HG02840 (cell line): ENCODE measurements around the gene ARHGAP9.
"Not testable (repeated sequence)": the region's sequence is repeated elsewhere in the genome, so short reads cannot be mapped to it uniquely, and the experiment has no call there.

ENCODE experiments used
- ATAC-seq: cut with Tn5 transposase; IDR thresholded peaks from one replicate; pipeline ENCODE4 v1.9.1; 2021; ENCODE audit warnings: mild to moderate bottlenecking, moderate library complexity, moderate number of reproducible peaks; ENCODE audit not compliant: unreplicated experiment, low FRiP score

ARHGAP9 gene

DNA sequence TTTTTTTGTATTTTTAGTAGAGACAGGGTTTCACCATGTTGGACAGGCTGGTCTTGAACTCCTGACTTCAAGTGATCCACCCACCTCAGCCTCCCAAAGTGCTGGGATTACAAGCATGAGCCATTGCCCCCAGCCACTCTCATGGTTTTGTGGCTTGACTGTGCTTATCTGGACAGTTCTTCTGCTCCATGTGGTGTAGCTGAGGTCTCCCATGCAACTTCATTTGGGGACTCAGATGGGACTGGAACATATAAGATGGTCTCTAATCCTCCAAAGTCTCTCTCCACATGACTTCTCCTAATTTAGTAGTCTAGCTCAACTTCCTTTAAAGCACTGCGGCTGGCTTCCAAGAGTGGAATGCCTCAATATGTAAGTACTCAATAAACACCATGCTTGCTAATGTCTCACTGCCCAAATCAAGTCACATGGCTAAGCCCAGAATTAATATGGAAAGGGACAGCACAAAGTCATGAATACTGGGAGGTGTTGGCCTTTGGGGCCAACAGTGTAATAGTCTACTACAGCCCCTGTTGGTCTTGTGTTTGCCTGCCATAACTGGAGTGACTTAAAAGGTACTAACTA is 37.7 kb downstream of the ARHGAP9 start:
- no peak for ATAC-seq

DNA sequence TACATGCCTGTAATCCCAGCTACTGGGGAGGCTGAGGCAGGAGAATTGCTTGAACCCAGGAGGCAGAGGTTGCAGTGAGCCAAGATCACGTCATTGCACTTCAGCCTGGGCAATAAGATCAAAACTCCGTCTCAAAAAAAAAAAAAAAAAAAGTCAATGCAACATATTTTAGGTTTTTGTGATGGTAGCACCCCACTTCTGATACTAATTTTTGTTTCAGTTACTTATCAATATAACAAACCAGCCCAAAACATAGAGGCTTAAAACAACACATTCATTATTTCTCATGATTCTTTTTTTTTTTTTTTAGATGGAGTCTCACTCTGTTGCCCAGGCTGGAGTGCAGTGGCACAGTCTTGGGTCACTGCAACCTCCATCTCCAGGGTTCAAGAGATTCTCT is 38.3 kb downstream of the ARHGAP9 start:
- ATAC-seq: not testable (repeated sequence)

DNA sequence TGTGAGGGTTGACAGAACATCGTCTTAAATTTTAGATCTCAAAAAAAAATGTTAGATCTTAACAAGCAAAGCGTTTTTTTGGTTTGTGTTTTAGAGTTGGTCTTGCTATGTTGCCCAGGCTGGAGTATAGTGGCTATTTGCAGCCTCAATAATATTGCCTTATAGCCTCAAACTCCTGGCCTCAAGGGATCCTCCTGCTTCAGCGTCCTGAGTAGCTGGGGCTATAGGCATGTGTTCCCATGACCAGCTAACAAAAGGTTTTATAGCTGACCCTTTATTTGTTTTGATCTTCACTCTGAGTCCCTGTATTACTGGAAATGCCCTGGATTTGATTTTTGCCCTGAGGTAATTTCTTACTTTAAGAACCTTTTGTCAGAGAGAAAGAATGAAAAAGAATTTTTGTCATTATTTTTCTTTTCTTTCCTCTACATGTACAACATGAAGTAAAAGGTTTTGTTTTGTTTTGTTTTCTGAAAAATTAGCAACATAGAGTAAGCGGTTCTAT is 39.9 kb downstream of the ARHGAP9 start:
- no peak for ATAC-seq

DNA sequence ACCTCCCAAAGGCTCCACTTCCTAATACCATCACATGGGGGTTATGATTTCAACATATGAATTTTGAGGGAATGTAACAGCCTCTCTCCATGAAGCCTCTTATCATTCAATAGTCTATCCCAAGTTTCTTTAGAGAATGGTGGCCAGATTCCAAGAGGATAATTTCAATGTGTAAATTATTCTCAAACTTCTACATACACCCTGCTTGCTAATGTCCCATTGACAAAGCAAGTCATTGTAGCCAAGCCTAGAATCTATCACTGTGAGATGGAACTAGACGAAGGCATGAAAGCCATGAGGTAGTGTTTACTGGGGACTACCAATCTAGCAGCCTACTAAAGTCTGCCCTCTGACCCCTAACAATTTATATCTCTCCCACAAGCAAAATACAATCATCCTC is 41.3 kb downstream of the ARHGAP9 start:
- no peak for ATAC-seq

DNA sequence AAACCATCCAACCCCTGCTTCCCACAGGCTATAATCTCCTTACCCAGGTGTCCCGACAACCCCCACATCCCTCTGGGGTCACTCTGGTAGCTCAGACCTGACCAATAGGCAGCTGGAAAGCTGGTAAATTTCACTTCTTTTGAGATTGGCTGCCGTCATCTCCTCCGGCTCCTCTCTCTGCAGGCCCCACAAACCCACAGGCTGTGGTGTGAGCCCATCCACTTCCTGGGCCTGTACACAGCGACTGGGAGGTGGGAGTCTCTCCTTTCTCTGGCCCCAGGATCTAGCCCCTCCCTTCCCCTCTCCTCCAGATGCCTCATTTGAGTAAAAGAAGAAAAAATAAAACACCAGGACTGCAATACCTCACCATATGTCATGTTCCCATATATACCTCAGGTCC is 44.4 kb downstream of the ARHGAP9 start:
- ATAC-seq: no peak

DNA sequence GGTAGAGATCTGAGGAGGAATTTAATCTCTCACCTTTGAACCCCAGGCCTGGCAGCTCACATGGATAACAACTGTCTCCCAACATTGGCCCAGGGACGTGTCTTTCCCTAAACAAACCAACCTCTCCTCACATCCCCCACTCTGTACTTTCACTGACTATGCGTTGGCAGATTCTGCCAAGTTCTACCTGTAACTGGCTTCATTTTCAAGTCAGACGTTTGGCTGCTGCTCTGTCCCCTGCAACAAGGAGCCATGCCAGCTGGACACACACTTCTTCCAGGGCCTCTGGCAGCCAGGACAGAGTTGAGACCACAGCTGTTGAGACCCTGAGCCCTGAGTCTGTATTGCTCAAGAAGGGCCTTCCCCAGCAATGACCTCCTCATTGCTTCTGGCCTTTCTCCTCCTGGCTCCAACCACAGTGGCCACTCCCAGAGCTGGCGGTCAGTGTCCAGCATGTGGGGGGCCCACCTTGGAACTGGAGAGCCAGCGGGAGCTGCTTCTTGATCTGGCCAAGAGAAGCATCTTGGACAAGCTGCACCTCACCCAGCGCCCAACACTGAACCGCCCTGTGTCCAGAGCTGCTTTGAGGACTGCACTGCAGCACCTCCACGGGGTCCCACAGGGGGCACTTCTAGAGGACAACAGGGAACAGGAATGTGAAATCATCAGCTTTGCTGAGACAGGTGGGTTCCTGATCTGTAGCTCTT is 45.0 kb downstream of the ARHGAP9 start, which contains the start of gene INHBC:
Gene INHBC, plus strand, starts transcription at position 268 of the 707 bp plus-strand sequence. Its CDS starts 103 bp downstream, at position 371.
- ATAC-seq: no peak

DNA sequence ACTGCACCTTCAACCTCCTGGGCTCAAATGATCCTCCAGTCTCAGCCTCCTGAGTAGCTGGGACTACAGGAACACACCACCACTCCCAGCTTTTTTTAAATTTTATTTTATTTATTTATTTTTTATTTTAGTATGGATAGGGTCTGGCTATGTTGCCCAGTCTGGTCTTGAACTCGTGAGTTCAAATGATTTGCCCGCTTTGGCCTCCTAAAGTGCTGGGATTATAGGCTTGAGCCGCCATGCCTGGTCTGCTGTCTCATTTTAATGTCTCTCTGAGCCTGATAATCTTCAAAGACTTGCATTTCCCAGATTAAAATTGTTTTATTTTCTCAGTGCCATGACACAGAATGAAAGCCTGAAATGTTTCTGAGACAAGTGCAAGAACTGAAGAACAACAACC is 46.3 kb downstream of the ARHGAP9 start:
- ATAC-seq: no peak

DNA sequence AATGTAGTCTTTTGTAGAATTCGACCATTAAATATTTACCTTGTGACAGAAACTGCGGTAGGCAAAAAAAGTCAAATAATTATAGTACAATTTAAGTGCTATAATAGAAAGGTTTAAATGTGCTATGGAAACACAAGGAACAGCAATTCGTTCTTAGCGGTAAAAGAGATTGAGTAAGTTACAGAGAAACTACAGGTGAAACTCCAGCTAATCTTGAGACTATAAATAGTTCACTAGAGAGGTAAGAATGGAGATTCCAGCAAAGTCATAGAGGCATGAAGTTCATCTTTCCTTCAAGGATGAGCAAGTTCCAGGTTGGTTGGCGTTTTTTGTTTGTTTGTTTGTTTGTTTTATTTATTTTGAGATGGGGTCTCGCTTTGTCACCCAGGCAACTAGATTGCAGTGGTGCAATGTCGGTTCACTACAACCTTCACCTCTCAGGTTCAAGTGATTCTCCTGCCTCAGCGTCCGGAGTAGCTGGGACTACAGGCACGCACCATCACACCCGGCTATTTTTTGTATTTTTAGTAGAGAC is 47.9 kb downstream of the ARHGAP9 start:
- ATAC-seq: no peak

DNA sequence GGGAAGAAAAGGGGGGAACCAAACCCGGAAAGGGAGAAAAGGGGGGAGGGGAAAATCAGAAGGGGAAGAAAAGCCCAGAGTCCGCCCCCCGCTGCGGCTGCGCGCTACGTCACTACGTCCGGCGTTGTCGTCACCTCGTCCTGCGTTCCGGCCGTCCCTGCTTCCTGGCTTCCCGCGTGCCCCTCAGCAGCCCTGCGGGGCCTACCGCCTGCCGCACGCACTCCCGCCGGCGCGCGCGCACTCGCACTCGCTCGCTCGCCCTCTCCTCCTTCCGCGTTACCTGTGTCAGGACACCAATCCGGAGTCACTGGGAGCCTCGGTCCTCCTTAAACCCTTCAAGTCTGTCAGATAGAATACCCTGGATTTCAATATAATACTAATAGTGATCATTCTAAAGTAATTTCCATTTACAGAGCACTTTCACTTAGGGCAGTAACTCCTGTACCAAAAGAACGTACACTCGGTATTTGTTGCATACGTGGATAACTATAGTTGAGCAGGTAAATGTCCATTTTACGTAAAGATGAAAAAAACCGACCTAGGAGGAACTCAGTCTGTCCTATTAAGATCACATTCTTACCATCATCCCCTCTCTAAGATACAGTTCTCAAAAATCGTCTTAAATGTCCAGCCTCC is 48.6 kb downstream of the ARHGAP9 start, which contains the start of gene R3HDM2:
Gene R3HDM2, minus strand, starts transcription at position 113 of the 636 bp plus-strand sequence. CDS start 120,615 bp downstream, outside the sequence.
- peak; percentile 96 for ATAC-seq

DNA sequence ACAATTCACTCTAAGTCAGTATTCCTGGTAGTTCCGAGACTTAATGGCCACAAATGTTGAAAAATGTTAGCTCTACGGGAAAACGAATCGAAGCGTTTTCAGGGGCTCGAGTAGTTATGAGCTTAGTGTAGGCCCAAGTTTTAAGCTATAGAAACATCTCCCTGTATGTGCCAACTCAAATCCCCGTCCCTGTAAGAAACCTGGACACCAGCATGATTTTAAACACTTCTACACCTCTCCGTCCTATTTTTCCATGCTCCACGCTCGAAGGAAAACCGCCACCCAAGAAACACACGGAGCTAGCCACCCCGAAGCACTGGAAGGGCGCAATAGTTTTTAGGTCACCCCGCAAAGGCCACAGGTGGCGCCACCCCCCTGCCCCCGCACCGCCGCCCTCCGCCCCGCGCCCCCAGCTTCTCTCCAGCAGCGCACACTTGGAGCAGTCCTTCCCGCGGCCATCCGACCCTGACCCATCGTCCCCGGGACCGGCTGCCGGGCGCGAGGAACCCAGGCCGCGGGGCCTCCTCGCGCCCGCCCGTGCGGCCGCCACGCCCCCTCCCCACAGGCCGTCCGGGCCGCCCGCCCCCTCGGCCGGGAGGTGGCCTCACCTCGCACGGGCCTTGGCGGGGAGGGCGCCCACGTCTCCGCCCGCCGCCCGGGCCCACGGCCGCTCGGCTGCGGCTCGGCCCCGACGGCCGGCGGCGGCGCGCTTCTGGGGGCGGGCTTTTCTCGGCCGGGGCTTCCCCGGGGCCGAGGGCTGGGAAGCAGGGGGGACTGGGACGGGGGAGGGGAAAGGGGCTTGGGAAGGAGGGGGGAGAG is 49.3 kb downstream of the ARHGAP9 start:
- peak; percentile 49 for ATAC-seq

DNA sequence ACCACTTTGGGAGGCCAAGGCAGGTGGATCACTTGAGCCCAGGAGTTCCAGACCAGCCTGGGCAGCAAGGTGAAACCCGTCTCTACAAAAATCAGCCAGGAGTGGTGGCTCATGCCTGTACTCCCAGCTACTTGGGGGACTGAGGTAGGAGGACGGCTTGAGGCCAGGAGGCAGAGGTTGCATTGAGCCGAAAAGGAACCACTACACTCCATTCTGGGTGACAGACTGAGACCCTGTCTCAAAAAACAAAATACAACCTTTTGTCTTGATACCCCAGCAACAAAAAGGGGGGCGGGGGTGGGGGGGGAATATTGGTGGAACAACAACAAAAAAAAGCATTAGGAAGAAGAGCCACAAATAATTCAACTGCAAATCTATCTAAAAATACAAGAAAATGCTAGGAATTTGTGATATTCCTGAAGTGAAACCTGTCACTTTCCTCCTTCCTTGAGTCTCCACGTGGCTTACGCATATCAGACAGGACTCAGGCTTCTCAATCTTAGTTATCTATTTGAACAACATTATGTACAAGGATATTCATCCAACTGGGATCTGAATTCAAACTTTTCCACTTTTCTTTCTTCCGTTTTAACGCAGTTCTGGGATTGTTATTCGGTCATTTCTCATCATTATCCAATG is 50.1 kb downstream of the ARHGAP9 start:
- no peak for ATAC-seq

DNA sequence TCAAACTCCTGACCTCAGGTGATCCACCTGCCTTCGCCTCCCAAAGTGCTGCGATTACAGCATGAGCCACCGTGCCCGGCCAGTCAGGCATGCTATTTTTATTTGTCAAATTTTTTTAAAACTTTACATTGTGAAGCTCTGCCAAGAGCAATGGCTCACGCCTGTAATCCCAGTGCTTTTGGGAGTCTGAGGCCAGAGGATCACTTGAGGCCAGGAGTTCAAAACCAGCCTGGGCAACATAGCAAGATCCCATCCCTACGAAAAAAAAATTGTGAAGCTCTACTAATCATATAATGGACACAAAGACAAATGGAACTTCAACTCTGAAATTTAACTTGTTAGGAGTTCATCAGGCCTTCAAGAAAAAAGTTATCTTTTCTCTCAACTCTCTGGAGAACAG is 50.7 kb downstream of the ARHGAP9 start:
- ATAC-seq: no peak

DNA sequence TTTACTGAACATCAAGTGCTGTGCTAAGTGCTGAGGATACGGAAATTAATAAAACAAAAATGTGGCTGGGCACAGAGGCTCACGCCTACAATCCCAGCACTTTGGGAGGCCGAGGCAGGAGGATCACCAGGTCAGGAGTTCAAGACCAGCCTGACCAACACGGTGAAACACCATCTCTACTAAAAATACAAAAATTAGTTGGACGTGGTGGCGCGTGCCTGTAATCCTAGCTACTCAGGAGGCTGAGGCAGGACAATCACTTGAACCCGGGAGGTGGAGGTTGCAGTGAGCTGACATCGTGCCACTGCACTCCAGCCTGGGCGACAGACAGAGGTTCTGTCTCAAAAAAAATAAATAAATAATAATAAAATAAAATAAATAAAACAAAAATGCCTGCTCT is 52.7 kb downstream of the ARHGAP9 start:
- not testable (repeated sequence) for ATAC-seq
